ENCODE results near the gene COL27A1. TPM values are rescaled to one million over a fixed set of nuclear protein-coding genes. Genes with fewer than 3 reads are reported as not detected.

Gene COL27A1
- total RNA-seq, 2 experiments from 2014 or later, result 0.15 to 0.30 TPM

- H3K36me3 Mint-ChIP-seq, result no peaks in the 10 kb centered on the region
- H3K4me3 Mint-ChIP-seq, result no peak overlapping the region
- ATAC-seq (no peak), DNase-seq (no peak)
- no peaks in the 10 kb centered on the region for H3K27me3 Mint-ChIP-seq
- H3K9me3 Mint-ChIP-seq (ENCODE audit: low read depth), result no peaks in the 10 kb centered on the region
- H3K27ac Mint-ChIP-seq, result no peak overlapping the region
- CTCF ChIA-PET, result no interaction called here
- no peaks in the 10 kb centered on the region for H3K4me1 Mint-ChIP-seq
Measured at GRCh38 chr9:114246558-114246957, 91.2 kb downstream of the COL27A1 start.

GRCh38 chr9:114247077-114247476 is 91.7 kb downstream of the COL27A1 start:
- DNase-seq (no peak), ATAC-seq (no peak)
- Mint-ChIP-seq H3K9me3 (ENCODE audit: low read depth) (no peaks in the 10 kb centered on the region), H3K27ac (no peak overlapping the region), H3K27me3 (no peaks in the 10 kb centered on the region), H3K4me3 (no peak overlapping the region), H3K36me3 (no peaks in the 10 kb centered on the region), H3K4me1 (no peaks in the 10 kb centered on the region)
- CTCF ChIA-PET, result no interaction called here

GRCh38 chr9:114247491-114247890 is 92.2 kb downstream of the COL27A1 start:
- H3K36me3 Mint-ChIP-seq, result no peaks in the 10 kb centered on the region
- H3K27me3 Mint-ChIP-seq, result no peaks in the 10 kb centered on the region
- DNase-seq, result no peak
- CTCF ChIA-PET, result no interaction called here
- ATAC-seq, result no peak
- no peak overlapping the region for H3K27ac Mint-ChIP-seq
- H3K4me3 Mint-ChIP-seq, result no peak overlapping the region
- H3K9me3 Mint-ChIP-seq (ENCODE audit: low read depth), result no peaks in the 10 kb centered on the region
- H3K4me1 Mint-ChIP-seq, result no peaks in the 10 kb centered on the region

GRCh38 chr9:114248299-114248707 is 93.0 kb downstream of the COL27A1 start:
- CTCF ChIA-PET, result interaction anchor here (1.3 kb wide), 1 partner anchor 15 kb away, joined by 3 read pairs; no protein-coding TSS in a partner anchor

GRCh38 chr9:114249424-114250234 is 94.3 kb downstream of the COL27A1 start:
- H3K4me3 Mint-ChIP-seq, result no peak overlapping the region
- H3K9me3 Mint-ChIP-seq (ENCODE audit: low read depth), result no peaks in the 10 kb centered on the region
- no peaks in the 10 kb centered on the region for H3K4me1 Mint-ChIP-seq
- ATAC-seq (no peak), DNase-seq (no peak)
- H3K27me3 Mint-ChIP-seq, result no peaks in the 10 kb centered on the region
- H3K36me3 Mint-ChIP-seq, result no peaks in the 10 kb centered on the region
- CTCF ChIA-PET, result no interaction called here
- no peak overlapping the region for H3K27ac Mint-ChIP-seq

More at GRCh38 chr9:114248299-114248707, 93.0 kb downstream of the COL27A1 start:
- H3K4me1 Mint-ChIP-seq, result no peaks in the 10 kb centered on the region
- no peak overlapping the region for H3K4me3 Mint-ChIP-seq
- H3K36me3 Mint-ChIP-seq, result no peaks in the 10 kb centered on the region
- H3K27me3 Mint-ChIP-seq, result no peaks in the 10 kb centered on the region
- DNase-seq, result no peak
- H3K27ac Mint-ChIP-seq, result no peak overlapping the region
- H3K9me3 Mint-ChIP-seq (ENCODE audit: low read depth), result no peaks in the 10 kb centered on the region
- ATAC-seq, result no peak

- no peak overlapping the region for H3K4me3 Mint-ChIP-seq
- H3K27ac Mint-ChIP-seq, result no peak overlapping the region
- H3K27me3 Mint-ChIP-seq, result no peaks in the 10 kb centered on the region
- H3K36me3 Mint-ChIP-seq, result no peaks in the 10 kb centered on the region
- ATAC-seq (no peak), DNase-seq (no peak)
- no peaks in the 10 kb centered on the region for H3K9me3 Mint-ChIP-seq (ENCODE audit: low read depth)
- H3K4me1 Mint-ChIP-seq, result no peaks in the 10 kb centered on the region
- CTCF ChIA-PET, result no interaction called here
Measured at GRCh38 chr9:114250235-114250568, 94.9 kb downstream of the COL27A1 start.

GRCh38 chr9:114250648-114251047 is 95.3 kb downstream of the COL27A1 start:
- ATAC-seq (no peak), DNase-seq (no peak)
- H3K36me3 Mint-ChIP-seq, result no peaks in the 10 kb centered on the region
- no peak overlapping the region for H3K4me3 Mint-ChIP-seq
- no peaks in the 10 kb centered on the region for H3K9me3 Mint-ChIP-seq (ENCODE audit: low read depth)
- no peaks in the 10 kb centered on the region for H3K27me3 Mint-ChIP-seq
- CTCF ChIA-PET, result no interaction called here
- no peak overlapping the region for H3K27ac Mint-ChIP-seq
- H3K4me1 Mint-ChIP-seq, result no peaks in the 10 kb centered on the region

GRCh38 chr9:114252394-114252793 is 97.1 kb downstream of the COL27A1 start:
- H3K36me3 Mint-ChIP-seq, result no peaks in the 10 kb centered on the region
- H3K27ac Mint-ChIP-seq, result no peak overlapping the region
- no peaks in the 10 kb centered on the region for H3K27me3 Mint-ChIP-seq
- DNase-seq, result no peak
- no peaks in the 10 kb centered on the region for H3K9me3 Mint-ChIP-seq (ENCODE audit: low read depth)
- CTCF ChIA-PET, result no interaction called here
- ATAC-seq, result no peak
- no peaks in the 10 kb centered on the region for H3K4me1 Mint-ChIP-seq
- no peak overlapping the region for H3K4me3 Mint-ChIP-seq

GRCh38 chr9:114256827-114257328 is 101.5 kb downstream of the COL27A1 start:
- ATAC-seq (no peak), DNase-seq (no peak)
- Mint-ChIP-seq H3K36me3 (no peaks in the 10 kb centered on the region), H3K27ac (no peak overlapping the region), H3K27me3 (no peaks in the 10 kb centered on the region), H3K4me1 (no peaks in the 10 kb centered on the region), H3K4me3 (no peak overlapping the region), H3K9me3 (ENCODE audit: low read depth) (no peaks in the 10 kb centered on the region)
- CTCF ChIA-PET, result no interaction called here

- no peak for ATAC-seq
- Mint-ChIP-seq H3K4me1 (no peaks in the 10 kb centered on the region), H3K27ac (no peak overlapping the region), H3K4me3 (no peak overlapping the region), H3K9me3 (ENCODE audit: low read depth) (no peaks in the 10 kb centered on the region), H3K27me3 (no peaks in the 10 kb centered on the region), H3K36me3 (no peaks in the 10 kb centered on the region)
- CTCF ChIA-PET, result no interaction called here
- no peak for DNase-seq
Measured at GRCh38 chr9:114258218-114258617, 102.9 kb downstream of the COL27A1 start.

- CTCF ChIA-PET, result no interaction called here
- Mint-ChIP-seq H3K27ac (no peak overlapping the region), H3K9me3 (ENCODE audit: low read depth) (no peaks in the 10 kb centered on the region), H3K27me3 (no peaks in the 10 kb centered on the region), H3K36me3 (no peaks in the 10 kb centered on the region), H3K4me3 (no peak overlapping the region), H3K4me1 (no peaks in the 10 kb centered on the region)
- DNase-seq, result no peak
- ATAC-seq, result no peak
Measured at GRCh38 chr9:114258866-114259797, 103.8 kb downstream of the COL27A1 start.

GRCh38 chr9:114259798-114260523 is 104.6 kb downstream of the COL27A1 start:
- no peaks in the 10 kb centered on the region for H3K36me3 Mint-ChIP-seq
- no peak overlapping the region for H3K4me3 Mint-ChIP-seq
- no peak for DNase-seq
- no peaks in the 10 kb centered on the region for H3K27me3 Mint-ChIP-seq
- CTCF ChIA-PET, result no interaction called here
- H3K27ac Mint-ChIP-seq, result no peak overlapping the region
- ATAC-seq, result no peak
- no peaks in the 10 kb centered on the region for H3K4me1 Mint-ChIP-seq
- H3K9me3 Mint-ChIP-seq (ENCODE audit: low read depth), result no peaks in the 10 kb centered on the region

GRCh38 chr9:114261026-114261425 is 105.7 kb downstream of the COL27A1 start:
- no peaks in the 10 kb centered on the region for H3K9me3 Mint-ChIP-seq (ENCODE audit: low read depth)
- H3K27ac Mint-ChIP-seq, result no peak overlapping the region
- no peak overlapping the region for H3K4me3 Mint-ChIP-seq
- H3K4me1 Mint-ChIP-seq, result no peaks in the 10 kb centered on the region
- CTCF ChIA-PET, result interaction anchor here (0.7 to 1.4 kb wide), 3 partner anchors 30 to 179 kb away, joined by 3 to 5 read pairs (median 3); no protein-coding TSS in a partner anchor
- H3K36me3 Mint-ChIP-seq, result no peaks in the 10 kb centered on the region
- H3K27me3 Mint-ChIP-seq, result no peaks in the 10 kb centered on the region
- no peak for ATAC-seq
- no peak for DNase-seq

Measured in activated CD8-positive, alpha-beta memory T cell treated with anti-CD3 and anti-CD28 coated beads, Interleukin-2, amount 10 ng/mL, durations not matched to agents 7 days and 5 days (primary cell).